SKM-1 (cell line): ENCODE measurements around the gene RPS6KA2.

ENCODE experiments used
- DNase-seq: peaks from one replicate; lab custom pipeline; 2025; ENCODE audit not compliant: unreplicated experiment; lab: John Stamatoyannopoulos, UW

The RPS6KA2 gene

GRCh38 chr6:166436195-166437139 lies 190.6 kb downstream of the RPS6KA2 start:
- DNase-seq, result no peak

- DNase-seq, result no peak
Observed at GRCh38 chr6:166435574-166435973, 191.5 kb downstream of the RPS6KA2 start.

- DNase-seq, result no peak
Observed at GRCh38 chr6:166434336-166434735, 192.7 kb downstream of the RPS6KA2 start.

GRCh38 chr6:166433096-166433495 lies 194.0 kb downstream of the RPS6KA2 start:
- no peak for DNase-seq

- no peak for DNase-seq
Observed at GRCh38 chr6:166430269-166430668, 196.8 kb downstream of the RPS6KA2 start.

GRCh38 chr6:166424431-166424830 lies 202.6 kb downstream of the RPS6KA2 start:
- DNase-seq, result no peak

- no peak for DNase-seq
Observed at GRCh38 chr6:166423781-166424180, 203.3 kb downstream of the RPS6KA2 start.

GRCh38 chr6:166423051-166423745 lies 203.9 kb downstream of the RPS6KA2 start:
- DNase-seq, result no peak

GRCh38 chr6:166422201-166422940 lies 204.7 kb downstream of the RPS6KA2 start:
- no peak for DNase-seq

- peak; percentile 76 for DNase-seq
Observed at GRCh38 chr6:166420351-166420750, 206.7 kb downstream of the RPS6KA2 start.

GRCh38 chr6:166419717-166420116 lies 207.3 kb downstream of the RPS6KA2 start:
- no peak for DNase-seq

GRCh38 chr6:166419286-166419685 lies 207.8 kb downstream of the RPS6KA2 start:
- no peak for DNase-seq

- no peak for DNase-seq
Observed at GRCh38 chr6:166418691-166419143, 208.3 kb downstream of the RPS6KA2 start.

GRCh38 chr6:166417285-166417691 lies 209.8 kb downstream of the RPS6KA2 start:
- no peak for DNase-seq

GRCh38 chr6:166415833-166416347 lies 211.2 kb downstream of the RPS6KA2 start:
- DNase-seq, result no peak

- DNase-seq, result no peak
Observed at GRCh38 chr6:166415306-166415705, 211.7 kb downstream of the RPS6KA2 start.

- no peak for DNase-seq
Observed at GRCh38 chr6:166413491-166413951, 213.5 kb downstream of the RPS6KA2 start.

- DNase-seq, result no peak
Observed at GRCh38 chr6:166412911-166413384, 214.1 kb downstream of the RPS6KA2 start.

- no peak for DNase-seq
Observed at GRCh38 chr6:166412156-166412910, 214.7 kb downstream of the RPS6KA2 start.

- no peak for DNase-seq
Observed at GRCh38 chr6:166411721-166412151, 215.3 kb downstream of the RPS6KA2 start.
